ENCODE data around the gene CUX1.

Gene CUX1

GRCh38 chr7:102317231-102318059 is 500.0 kb downstream of the CUX1 start:
- no peaks in the 10 kb centered on the region for H3K9me3 ChIP-seq (ENCODE audit: insufficient read depth, low read length, severe bottlenecking)
- TF ChIP-seq CTCF (IDR thresholded peaks at IDR 0.05; ENCODE audit: borderline replicate concordance, extremely low read depth, low read length, poor library complexity, severe bottlenecking) (no peak), EZH2 (IDR thresholded peaks at IDR 0.05; ENCODE audit: borderline replicate concordance, low read depth, low read length, severe bottlenecking) (no peak)
- H3K79me2 ChIP-seq (ENCODE audit: insufficient read depth, low read length), result no peaks in the 10 kb centered on the region
- no peak overlapping the region for H3K27ac ChIP-seq (ENCODE audit: low read length)
- H3K4me2 ChIP-seq (ENCODE audit: insufficient read depth, low read length), result no peak overlapping the region
- no peak for ATAC-seq (ENCODE audit: insufficient read depth, low read depth)
- no peaks in the 10 kb centered on the region for H3K36me3 ChIP-seq (ENCODE audit: insufficient read depth, low read length)
- H2AFZ ChIP-seq (ENCODE audit: low read depth, low read length), result no peak overlapping the region
- no peaks in the 10 kb centered on the region for H4K20me1 ChIP-seq (ENCODE audit: insufficient read depth, low read length)
- no peaks in the 10 kb centered on the region for H3K27me3 ChIP-seq (ENCODE audit: insufficient read depth, low read length, poor library complexity)
- H3K4me3 ChIP-seq (ENCODE audit: low read depth in 1 of 2, low read length in 2 of 2), result no peak overlapping the region
- DNase-seq, result no peak
- no peaks in the 10 kb centered on the region for H3K4me1 ChIP-seq (ENCODE audit: insufficient read depth, low read length)
- no peak overlapping the region for H3K9ac ChIP-seq (ENCODE audit: low read depth, low read length)

GRCh38 chr7:102318482-102318971 is 501.1 kb downstream of the CUX1 start:
- H3K27me3 ChIP-seq (ENCODE audit: insufficient read depth, low read length, poor library complexity), result no peaks in the 10 kb centered on the region
- no peaks in the 10 kb centered on the region for H3K36me3 ChIP-seq (ENCODE audit: insufficient read depth, low read length)
- no peak for DNase-seq
- H3K27ac ChIP-seq (ENCODE audit: low read length), result no peak overlapping the region
- no peak overlapping the region for H3K4me2 ChIP-seq (ENCODE audit: insufficient read depth, low read length)
- H3K4me1 ChIP-seq (ENCODE audit: insufficient read depth, low read length), result no peaks in the 10 kb centered on the region
- H4K20me1 ChIP-seq (ENCODE audit: insufficient read depth, low read length), result no peaks in the 10 kb centered on the region
- no peak overlapping the region for H3K4me3 ChIP-seq (ENCODE audit: low read depth in 1 of 2, low read length in 2 of 2)
- no peaks in the 10 kb centered on the region for H3K79me2 ChIP-seq (ENCODE audit: insufficient read depth, low read length)
- TF ChIP-seq CTCF (IDR thresholded peaks at IDR 0.05; ENCODE audit: borderline replicate concordance, extremely low read depth, low read length, poor library complexity, severe bottlenecking) (no peak), EZH2 (IDR thresholded peaks at IDR 0.05; ENCODE audit: borderline replicate concordance, low read depth, low read length, severe bottlenecking) (no peak)
- no peak overlapping the region for H3K9ac ChIP-seq (ENCODE audit: low read depth, low read length)
- no peak; the same call in 2 of the 3 replicates for ATAC-seq (ENCODE audit: insufficient read depth, low read depth)
- H3K9me3 ChIP-seq (ENCODE audit: insufficient read depth, low read length, severe bottlenecking), result no peaks in the 10 kb centered on the region
- no peak overlapping the region for H2AFZ ChIP-seq (ENCODE audit: low read depth, low read length)

- no peaks in the 10 kb centered on the region for H4K20me1 ChIP-seq (ENCODE audit: insufficient read depth, low read length)
- H3K9me3 ChIP-seq (ENCODE audit: insufficient read depth, low read length, severe bottlenecking), result no peaks in the 10 kb centered on the region
- no peak for TF ChIP-seq CTCF (IDR thresholded peaks at IDR 0.05; ENCODE audit: borderline replicate concordance, extremely low read depth, low read length, poor library complexity, severe bottlenecking)
- no peak overlapping the region for H2AFZ ChIP-seq (ENCODE audit: low read depth, low read length)
- DNase-seq, result no peak
- no peaks in the 10 kb centered on the region for H3K36me3 ChIP-seq (ENCODE audit: insufficient read depth, low read length)
- H3K27me3 ChIP-seq (ENCODE audit: insufficient read depth, low read length, poor library complexity), result no peaks in the 10 kb centered on the region
- H3K4me3 ChIP-seq (ENCODE audit: low read depth in 1 of 2, low read length in 2 of 2), result no peak overlapping the region
- no peak overlapping the region for H3K9ac ChIP-seq (ENCODE audit: low read depth, low read length)
- no peak for ATAC-seq (ENCODE audit: insufficient read depth, low read depth)
- H3K4me2 ChIP-seq (ENCODE audit: insufficient read depth, low read length), result no peak overlapping the region
- no peak overlapping the region for H3K27ac ChIP-seq (ENCODE audit: low read length)
- no peaks in the 10 kb centered on the region for H3K79me2 ChIP-seq (ENCODE audit: insufficient read depth, low read length)
- no peaks in the 10 kb centered on the region for H3K4me1 ChIP-seq (ENCODE audit: insufficient read depth, low read length)
Measured at GRCh38 chr7:102319671-102320070, 502.2 kb downstream of the CUX1 start.
